ENCODE data around the gene NME9. TPM values are rescaled to one million over a fixed set of nuclear protein-coding genes. Genes with fewer than 3 reads are reported as not detected.

Gene NME9
- polyA plus RNA-seq, 4 donors, result 1.7 to 4.6 (median 3.4) TPM

GRCh38 chr3:138363322-138363721 is 33.7 kb upstream of the NME9 start:
- DNase-seq (ENCODE audit: low read depth in 4 of 4, low spot score in 2 of 4), result no peak

- DNase-seq (ENCODE audit: low read depth in 4 of 4, low spot score in 2 of 4), result no peak
These were observed 32.9 kb upstream of the NME9 start for GRCh38 chr3:138362538-138362937.

- DNase-seq (ENCODE audit: low read depth in 4 of 4, low spot score in 2 of 4), result peak in 1 of 4 donors; percentile 34
These were observed 31.9 kb upstream of the NME9 start for GRCh38 chr3:138361561-138361971.

GRCh38 chr3:138360869-138361525 is 31.3 kb upstream of the NME9 start:
- DNase-seq (ENCODE audit: low read depth in 4 of 4, low spot score in 2 of 4), result no peak

- DNase-seq (ENCODE audit: low read depth in 4 of 4, low spot score in 2 of 4), result no peak
These were observed 30.5 kb upstream of the NME9 start for GRCh38 chr3:138359919-138360868.

- DNase-seq (ENCODE audit: low read depth in 4 of 4, low spot score in 2 of 4), result no peak
These were observed 29.7 kb upstream of the NME9 start for GRCh38 chr3:138359148-138359918.

GRCh38 chr3:138356730-138357405 is 27.2 kb upstream of the NME9 start:
- DNase-seq (ENCODE audit: low read depth in 4 of 4, low spot score in 2 of 4), result no peak

GRCh38 chr3:138355071-138355470 is 25.4 kb upstream of the NME9 start:
- DNase-seq (ENCODE audit: low read depth in 4 of 4, low spot score in 2 of 4), result no peak

- DNase-seq (ENCODE audit: low read depth in 4 of 4, low spot score in 2 of 4), result no peak
These were observed 24.7 kb upstream of the NME9 start for GRCh38 chr3:138354376-138354775.

- no peak for DNase-seq (ENCODE audit: low read depth in 4 of 4, low spot score in 2 of 4)
These were observed 22.4 kb upstream of the NME9 start for GRCh38 chr3:138351916-138352550.

GRCh38 chr3:138351151-138351550 is 21.5 kb upstream of the NME9 start:
- DNase-seq (ENCODE audit: low read depth in 4 of 4, low spot score in 2 of 4), result no peak

- DNase-seq (ENCODE audit: low read depth in 4 of 4, low spot score in 2 of 4), result peak in 1 of 4 donors; percentile 19
These were observed 20.4 kb upstream of the NME9 start for GRCh38 chr3:138349926-138350665.

GRCh38 chr3:138348754-138349739 is 19.4 kb upstream of the NME9 start:
- DNase-seq (ENCODE audit: low read depth in 4 of 4, low spot score in 2 of 4), result peak in 1 of 4 donors; percentile 24

GRCh38 chr3:138347960-138348753 is 18.5 kb upstream of the NME9 start, which contains the start of gene MRAS:
Gene MRAS, plus strand, starts transcription at chr3:138348579. Its CDS starts 24,305 bp downstream, at chr3:138372884.
- DNase-seq (ENCODE audit: low read depth in 4 of 4, low spot score in 2 of 4), result peak in 1 of 4 donors; percentile 56

- DNase-seq (ENCODE audit: low read depth in 4 of 4, low spot score in 2 of 4), result no peak
These were observed 15.1 kb upstream of the NME9 start for GRCh38 chr3:138344754-138345153.

- no peak for DNase-seq (ENCODE audit: low read depth in 4 of 4, low spot score in 2 of 4)
These were observed 10.9 kb upstream of the NME9 start for GRCh38 chr3:138340511-138340910.

- no peak for DNase-seq (ENCODE audit: low read depth in 4 of 4, low spot score in 2 of 4)
These were observed 9.2 kb upstream of the NME9 start for GRCh38 chr3:138338811-138339210.
